NT2/D1 (cell line): ENCODE data around the gene GPR137C.

ENCODE experiments used
- SUZ12 ChIP-seq: IDR thresholded peaks from 2 replicates; pipeline ENCODE4 v1.6.1; 2011; ENCODE audit not compliant: insufficient read length, insufficient read depth; ENCODE audit errors: extremely low read depth
- ZNF274 ChIP-seq: IDR thresholded peaks from 2 replicates; pipeline ENCODE4 v1.6.1; 2011; ENCODE audit warnings: mild to moderate bottlenecking, low read depth, low read length

DNA sequence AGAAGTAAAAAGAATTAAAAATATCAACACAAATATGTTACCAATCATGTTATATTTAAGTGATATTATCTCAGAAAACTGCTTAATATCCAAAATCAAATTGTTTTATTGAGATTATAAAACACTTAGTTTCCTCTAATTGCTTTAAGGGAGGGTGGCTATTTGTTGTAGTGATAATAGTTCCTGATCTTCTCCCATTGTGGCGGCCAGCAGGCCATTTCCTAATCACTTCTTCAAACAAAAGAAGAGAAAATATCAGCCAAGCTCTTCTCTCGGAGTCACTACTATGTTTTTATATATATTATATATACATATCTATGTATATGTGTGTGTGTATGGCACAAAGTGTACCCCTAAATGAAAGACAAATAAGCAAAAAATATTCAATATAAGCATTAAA, 111.2 kb downstream of the GPR137C start:
- TF ChIP-seq ZNF274 (no peak), SUZ12 (no peak)
